NOMO-1 treated with dmso at 0.1 percent for 144 hours (cell line): Measurements from ENCODE around the gene ATE1.
"Not testable (repeated sequence)": the region's sequence is repeated elsewhere in the genome, so short reads cannot be mapped to it uniquely, and the experiment has no call there.

Experiments
- DNase-seq: peaks from one replicate; lab custom pipeline; 2025; ENCODE audit not compliant: unreplicated experiment; lab: John Stamatoyannopoulos, UW

Gene ATE1

DNA sequence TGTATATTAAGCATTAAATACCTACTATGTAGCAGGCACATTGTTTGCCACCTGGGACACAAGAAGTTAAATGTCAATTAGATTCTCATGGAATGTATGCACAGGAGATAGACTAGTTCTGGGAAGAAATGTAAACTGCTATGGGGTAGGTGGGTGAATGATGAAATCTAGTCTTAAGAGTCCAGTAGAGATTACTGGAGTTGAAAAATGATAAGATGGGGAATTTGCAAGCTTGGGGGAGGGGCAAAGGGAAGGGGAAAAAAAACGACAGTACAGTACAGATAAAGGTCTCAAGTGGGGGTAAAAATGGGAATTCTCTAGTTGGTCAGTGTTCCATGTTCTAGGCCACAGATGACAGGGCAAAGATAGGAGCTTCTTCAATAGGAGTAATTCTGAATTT is 94.4 kb downstream of the ATE1 start:
- DNase-seq, result no peak

DNA sequence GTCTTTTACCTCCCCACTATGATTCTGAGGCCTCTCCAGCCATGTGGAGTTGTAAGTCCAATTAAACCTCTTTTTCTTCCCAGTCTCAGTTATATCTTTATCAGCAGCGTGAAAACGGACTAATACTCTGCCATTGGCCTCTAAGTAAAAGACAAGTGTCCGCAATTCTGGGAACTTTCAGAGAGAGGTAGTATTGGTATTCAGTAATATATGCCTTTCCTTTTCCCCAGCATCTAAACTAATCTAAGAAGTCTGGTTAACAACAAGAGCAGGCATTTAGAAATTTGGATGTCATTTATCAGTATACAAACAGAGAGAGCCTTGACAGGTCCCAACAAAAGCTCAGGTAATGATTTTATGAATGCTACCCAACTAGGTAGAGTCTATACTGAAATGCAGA is 95.2 kb downstream of the ATE1 start:
- DNase-seq, result no peak

DNA sequence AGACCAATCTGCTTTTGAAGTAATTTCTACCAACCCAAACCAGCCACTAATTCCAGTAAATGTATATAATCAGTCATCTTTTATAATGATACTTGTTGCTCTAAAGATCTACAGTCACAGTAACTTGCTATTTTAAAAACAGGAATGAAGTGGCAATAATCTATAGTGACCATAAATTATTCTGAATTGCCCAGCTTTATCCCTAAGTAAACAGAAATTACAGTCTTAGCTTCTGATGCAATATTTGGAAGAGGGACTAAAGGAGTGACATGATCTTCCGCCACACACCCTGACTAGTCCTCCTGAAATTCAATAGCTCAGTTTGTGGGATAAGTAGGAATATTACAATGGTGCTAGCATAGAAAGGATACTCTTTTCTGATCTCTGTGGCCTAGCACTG is 96.1 kb downstream of the ATE1 start:
- DNase-seq, result no peak

DNA sequence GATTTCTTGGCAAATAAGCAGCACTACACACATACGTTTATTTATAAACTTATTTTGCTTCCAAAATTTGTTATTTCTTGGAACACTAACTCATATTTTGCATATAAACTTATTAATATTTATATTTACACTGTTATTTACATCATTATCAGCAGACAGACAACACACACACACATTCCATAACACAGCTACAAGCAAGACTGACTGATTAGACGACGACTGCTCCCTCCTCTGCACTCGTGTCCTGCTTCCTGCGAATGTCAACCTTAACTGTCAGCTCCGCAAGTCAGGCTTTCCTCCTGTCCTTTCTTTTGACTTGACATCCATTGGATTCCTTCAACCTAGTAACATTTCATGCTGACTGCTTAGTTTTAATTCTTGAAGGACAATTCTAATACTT is 96.6 kb downstream of the ATE1 start:
- no peak for DNase-seq

DNA sequence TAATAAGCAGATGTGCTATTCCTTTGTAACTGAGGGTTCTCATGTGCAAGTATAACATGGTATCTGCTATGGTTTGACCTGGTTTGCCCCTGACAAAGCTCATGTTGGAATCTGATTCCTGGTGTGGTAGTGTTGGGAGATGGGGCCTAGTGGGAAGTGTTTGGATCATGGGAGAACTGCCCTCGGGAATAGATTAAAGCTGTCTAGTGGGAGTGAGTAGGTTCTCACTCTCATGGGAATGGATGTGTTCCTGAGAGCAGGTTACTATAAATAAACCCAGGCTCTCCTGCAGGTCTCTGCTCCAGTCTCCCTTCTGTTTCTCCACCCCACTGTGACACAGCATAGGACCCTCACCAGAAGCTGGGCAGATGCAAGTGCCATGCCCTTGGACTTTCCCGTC is 97.7 kb downstream of the ATE1 start:
- no peak for DNase-seq

DNA sequence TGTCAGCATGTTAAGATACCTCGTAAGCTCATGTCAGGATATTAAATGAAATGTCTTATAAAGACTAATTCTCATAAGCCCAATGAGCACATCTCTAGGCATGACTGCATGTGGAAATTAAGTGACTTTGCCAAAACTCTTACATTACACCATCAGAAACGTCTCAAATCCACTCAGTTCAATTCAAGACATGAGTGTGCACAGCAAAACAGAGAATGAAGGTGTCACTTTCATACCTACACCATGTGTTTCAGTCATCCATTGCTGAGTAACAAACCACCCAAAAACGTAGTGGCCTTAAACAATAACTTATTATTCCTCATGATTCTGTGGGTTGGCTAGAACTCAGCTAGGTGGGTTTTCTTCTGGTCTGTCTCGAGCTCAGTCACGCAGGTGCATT is 99.8 kb downstream of the ATE1 start:
- DNase-seq, result no peak

DNA sequence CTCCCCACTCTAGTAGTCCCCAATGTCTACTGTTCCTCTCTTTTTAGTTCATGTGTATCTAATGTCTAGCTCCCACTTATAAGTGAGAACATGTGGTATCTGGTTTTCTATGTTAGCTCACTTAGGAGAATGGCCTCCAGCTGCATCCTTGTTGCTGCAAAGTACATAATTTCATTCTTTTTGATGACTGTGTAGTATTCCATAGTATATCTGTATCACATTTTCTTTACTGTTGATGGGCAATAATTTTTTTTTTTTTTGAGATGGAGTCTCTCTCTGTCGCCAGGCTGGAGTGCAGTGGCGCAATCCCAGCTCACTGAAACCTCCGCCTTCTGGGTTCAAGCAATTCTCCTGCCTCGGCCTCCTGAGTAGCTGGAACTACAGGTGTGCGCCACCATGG is 101.1 kb downstream of the ATE1 start:
- DNase-seq, result not testable (repeated sequence)

DNA sequence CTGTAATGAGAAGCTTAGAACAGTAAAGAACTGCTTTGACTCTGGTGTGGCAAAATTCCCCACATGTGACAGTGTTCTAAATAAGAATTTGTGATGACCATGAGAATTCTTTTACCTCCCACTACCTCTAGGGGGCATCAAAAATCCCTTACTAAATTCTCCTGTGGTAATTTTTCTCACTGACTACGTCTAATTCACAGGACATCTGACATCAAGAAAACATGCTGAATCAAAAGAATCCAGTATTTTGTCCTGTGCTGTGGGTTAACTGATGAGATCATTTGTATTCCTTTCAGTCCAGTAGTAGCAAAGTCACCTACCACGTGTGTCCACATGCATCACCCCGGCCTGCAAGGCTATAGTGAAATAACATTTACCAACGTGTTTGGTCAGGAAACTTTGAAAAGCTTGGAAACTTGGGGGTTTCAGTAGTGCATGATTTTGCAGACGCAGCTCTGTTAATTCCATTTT is 103.8 kb downstream of the ATE1 start:
- DNase-seq, result peak; percentile 2

DNA sequence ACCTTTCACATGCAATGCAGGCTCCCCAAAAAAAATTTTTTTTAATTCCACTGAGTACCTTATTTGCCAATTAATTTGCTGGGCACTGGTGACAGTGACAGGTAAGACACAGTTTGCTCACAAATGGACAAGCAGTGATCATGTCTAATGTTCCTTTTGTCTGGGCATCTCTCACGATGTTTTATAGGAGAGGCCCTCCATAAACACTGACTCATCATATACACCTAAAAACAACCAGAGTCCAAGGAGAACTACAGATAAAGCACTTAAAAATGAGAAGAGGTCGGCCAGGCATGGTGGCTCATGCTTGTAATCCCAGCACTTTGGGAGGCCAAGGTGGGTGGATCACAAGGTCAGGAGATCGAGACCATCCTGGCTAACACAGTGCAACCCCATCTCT is 105.1 kb downstream of the ATE1 start:
- no peak for DNase-seq

DNA sequence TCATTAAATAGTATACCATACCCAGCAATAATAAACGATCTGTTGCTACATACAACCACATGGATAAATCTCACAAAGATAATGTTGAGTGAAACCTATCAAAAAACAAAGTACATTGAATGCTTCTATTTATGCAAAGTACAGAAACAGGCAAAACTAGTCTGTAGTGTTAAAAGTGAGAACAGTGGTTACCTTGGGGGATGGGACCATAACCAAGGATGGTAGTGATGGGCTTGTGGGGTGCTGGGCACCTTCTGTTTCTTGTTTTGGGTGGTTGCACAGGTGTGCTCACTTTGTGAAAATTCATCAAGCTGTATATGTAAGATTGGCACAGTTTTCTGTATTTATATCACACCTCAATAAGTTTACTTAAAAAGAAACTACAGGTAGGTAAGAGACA is 105.7 kb downstream of the ATE1 start:
- DNase-seq, result no peak

DNA sequence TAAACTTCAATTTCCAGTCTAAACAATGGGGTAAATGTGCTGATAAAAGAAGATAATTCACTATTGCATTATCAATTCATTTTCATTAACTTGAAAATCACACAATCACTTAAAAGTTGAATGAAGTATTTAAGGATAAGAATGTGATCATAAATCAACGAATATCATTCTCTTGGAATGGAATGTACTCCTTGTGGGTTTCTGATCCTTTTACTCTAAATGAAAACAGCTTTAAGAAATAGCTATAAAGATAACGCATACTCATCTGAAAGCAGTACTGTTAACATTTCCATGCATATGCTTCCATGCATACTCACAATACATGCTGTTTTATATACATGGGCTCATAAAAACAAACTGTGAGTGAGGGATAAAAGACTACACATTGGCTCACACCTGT is 108.8 kb downstream of the ATE1 start:
- no peak for DNase-seq

DNA sequence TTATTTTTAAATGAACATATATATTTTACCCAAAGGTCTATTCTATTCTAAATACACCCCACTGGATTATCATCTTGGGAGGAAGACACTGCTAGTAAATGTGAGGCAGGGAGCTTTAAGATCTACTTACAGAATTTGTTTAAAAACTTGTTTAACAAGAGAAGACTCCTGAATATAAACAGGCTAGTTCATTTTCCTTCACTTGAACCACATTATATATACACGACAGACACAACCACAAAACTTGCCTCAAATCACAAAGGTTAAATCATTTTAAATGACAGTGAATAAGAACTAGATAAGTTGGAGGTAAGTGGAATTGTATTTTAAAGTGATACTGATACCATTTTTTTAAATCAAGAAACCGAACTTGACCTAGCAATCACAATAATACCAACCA is 109.2 kb downstream of the ATE1 start:
- DNase-seq, result no peak

DNA sequence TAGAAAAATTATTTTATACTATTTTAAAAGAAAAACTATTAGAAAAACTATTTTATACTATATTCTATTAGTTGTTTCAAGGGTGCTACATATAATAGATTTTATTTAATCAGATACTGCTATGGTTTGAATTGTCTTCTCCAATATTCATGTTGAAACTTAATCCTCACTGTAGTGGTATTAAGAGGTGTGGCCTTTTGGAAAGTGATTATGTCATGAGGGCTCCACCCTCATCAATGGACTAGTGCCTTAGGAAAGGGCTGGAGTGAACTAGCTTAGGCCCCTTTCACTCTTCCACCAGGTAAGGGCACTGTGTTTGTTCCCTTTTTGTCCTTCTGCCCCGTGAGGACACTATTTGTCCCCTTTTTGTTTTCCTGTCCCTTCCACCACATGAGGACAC is 111.6 kb downstream of the ATE1 start:
- no peak for DNase-seq

DNA sequence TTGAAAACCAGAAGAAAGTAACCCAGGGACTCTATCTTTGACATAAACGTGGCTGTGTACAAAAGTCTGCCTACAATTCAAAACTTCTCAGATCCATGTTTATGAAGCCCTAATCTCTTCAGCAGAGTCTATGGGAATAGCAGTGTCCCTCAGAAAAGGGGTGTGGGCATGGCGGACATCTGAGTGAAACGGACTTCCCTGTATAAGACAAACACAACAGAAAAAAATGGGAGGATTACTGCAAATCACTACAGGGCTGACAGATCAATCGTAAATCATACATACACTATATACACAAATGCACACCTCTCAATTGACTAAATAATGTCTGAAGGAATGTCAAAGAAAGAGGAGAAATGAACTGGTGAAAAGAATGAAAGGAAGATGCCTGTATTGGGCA is 114.0 kb downstream of the ATE1 start:
- no peak for DNase-seq

DNA sequence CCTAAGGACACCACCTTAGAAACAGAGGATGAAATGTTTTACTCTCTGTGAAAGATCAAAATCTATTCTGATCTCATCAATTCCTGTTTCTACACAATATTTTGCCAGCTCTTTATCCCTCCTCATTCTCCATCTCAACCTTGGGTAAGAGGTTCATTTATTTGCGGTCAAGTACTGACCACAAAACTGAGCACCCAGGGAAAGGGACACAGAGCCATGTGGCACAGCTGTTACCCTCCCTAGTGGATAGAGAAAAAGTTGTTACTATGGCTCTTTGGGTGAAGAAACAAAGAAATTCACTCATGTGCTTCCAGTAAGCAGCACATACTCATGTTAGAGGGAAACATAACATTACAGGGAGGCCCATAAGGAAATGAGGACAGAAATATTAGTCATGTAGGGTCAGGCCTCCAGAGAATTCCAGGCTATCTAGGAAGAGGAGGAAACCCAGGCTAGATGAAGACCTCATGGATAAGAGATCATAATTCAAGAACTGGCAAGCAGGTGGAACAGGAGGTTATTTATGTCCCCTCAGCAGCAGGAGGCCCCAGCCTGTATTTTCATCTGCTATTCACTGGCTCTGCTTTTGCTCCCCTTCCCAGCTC is 114.5 kb downstream of the ATE1 start:
- no peak for DNase-seq

DNA sequence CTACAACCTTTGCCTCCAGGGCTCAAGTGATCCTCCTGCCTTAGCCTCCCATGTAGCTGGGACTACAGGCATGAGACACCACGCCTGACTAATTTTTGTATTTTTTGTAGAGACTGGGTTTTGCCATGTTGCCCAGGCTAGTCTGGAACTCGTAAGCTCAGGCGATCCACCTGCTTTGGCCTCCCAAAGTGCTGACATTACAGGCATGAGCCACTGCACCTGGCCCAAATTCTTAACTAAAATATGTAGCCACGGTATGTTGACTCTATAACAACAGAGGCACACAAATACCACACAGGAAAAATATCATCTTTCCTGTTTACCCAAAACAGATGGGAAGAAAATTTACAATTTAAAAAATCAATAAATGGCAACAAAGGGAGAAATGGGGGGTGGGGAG is 115.8 kb downstream of the ATE1 start:
- DNase-seq, result no peak

DNA sequence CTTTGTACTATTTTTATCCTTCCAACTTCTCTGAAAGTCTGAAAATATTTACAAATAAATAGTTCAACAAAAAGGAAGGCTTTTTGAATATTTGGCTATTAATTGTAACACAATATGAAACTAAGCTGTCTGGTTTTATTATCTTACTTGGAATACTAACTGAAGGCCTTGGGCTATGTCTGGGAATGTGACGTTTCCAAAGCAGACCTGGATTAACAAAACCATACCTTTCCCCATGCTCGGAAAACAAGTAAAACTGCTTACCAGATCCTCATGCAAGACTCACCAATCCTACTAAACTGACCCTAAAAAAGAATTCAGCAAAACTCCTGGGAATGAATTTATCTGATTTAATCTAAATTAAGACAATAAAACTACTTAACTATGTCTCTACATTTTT is 116.4 kb downstream of the ATE1 start:
- DNase-seq, result no peak

DNA sequence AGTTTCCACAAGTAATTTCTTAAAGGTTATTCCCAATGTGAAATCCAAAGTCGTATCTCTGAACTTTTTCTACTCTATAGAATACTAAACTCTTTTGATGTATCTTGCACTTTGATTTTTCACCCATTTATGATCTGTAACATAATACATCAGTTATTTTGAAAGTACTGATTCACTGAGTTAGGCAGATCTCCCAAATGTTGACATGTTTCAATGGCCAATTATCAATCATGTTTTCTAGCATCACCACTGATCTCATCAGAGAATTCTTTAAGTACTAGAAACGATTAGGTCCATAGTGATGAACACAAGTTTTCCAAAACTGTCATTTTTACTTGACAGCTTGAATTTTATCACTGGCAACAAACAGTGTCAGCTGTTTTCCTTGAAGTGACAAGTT is 119.0 kb downstream of the ATE1 start:
- DNase-seq, result no peak

DNA sequence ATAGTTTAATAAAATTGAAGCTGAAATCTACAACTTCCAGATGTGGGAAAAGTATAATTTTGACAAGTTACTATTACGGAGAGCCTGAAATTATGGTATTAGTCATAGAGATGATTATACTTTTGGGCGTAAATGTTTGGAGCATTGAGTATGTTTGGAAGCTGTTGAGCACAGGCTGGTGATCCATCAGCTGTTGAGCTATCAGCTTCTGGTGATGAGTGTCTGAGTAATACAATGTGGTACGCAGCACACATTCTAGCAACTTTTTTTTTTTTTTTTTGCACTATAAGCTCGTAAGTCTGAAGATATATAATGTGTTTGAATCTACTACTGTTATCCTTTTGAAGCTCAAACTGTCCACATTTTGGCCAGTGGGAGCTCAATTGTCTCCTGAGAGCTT is 123.4 kb downstream of the ATE1 start:
- DNase-seq, result no peak

DNA sequence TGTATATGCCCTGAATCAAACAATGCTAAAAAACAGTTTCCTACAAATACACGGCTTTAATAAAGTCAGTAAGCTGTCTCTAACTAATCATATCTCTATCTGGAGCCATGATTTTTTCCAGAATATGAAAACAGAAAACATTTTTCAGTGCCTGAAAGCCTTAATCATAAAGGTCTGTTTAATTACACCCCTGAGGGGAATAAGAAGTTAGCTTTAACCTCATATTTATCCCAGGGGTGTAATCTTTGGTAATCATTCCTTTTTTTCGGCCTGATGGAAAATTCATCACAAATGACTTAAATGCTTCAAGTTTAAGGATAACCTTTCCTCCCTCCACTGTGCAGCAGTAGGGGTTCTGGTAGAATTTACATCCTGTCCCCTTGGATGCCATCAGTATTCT is 124.2 kb downstream of the ATE1 start:
- DNase-seq, result no peak

DNA sequence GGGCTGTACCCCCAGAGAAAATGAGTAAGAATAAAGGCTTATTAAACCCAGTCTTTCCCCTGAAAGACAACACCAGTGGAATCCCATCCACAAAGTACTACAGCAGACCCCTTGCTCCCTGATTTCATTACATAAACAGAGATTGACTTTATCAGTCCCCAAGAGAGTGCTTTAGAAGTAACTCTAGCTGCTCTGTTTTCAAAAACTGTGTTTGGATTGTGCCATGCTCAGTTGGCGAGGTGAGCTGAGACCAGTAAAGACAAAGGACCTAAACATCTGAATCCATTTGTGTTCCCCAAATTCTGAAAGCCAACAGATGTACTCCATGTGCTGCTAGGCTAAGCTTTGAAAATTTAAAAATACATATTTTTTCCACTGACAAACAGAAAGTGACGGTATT is 127.0 kb downstream of the ATE1 start:
- no peak for DNase-seq

DNA sequence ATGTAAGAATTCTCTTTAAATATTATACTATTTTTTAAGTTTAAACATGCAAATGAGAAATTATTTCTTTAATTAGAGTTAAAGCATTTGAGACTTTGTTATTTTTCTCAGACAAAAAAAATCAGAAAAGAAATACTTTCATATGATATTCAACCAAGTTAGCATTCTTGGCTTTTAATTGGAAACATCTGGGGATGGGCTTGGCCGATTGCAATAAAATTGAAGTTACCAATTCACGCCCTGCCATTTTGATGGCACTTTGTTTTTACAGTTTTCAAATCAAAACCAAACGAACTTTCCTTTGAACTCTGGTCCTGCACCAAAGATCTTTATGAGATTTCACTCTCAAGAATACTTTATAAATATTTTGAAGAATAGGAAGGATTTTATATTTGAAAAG is 127.7 kb downstream of the ATE1 start:
- no peak for DNase-seq

DNA sequence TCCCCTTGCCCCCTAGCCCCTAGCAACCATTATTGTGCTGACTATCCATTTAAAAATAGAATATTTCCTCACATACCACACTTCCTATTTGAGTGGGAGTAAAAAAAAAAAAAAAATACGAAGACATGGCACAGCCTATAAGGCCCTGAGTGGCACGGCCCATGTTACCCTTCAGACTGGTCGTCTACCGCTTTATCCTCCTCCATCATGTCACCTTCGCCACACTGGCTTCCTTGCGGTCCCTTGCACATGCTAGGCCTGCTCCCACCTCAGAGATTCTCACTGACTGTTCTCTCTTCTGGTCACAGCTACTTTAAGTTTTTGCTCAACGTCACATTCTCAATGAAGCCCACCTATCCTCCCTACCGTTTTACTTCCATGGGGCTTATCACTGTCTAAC is 130.3 kb downstream of the ATE1 start:
- DNase-seq, result no peak

DNA sequence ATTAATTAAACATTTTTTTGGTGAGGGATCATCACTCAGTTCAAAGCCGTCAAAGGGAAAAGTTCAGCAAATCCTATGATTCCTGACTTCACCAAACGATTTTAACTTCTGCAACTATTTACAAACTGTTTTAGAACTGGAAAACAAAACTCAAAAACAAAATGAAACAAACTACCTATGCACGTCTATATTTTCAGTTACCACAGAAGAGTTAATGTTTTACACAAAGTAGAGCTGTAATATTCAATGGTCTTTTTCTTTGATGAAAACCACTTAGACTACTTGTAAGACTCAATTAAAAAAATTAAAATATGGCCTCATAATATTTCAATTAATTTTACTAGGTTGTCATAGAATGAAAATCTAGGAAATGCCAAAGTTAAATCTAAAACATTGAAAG is 131.5 kb downstream of the ATE1 start:
- DNase-seq, result no peak
